ENCODE data around the gene CRHR2.

Gene CRHR2

DNA sequence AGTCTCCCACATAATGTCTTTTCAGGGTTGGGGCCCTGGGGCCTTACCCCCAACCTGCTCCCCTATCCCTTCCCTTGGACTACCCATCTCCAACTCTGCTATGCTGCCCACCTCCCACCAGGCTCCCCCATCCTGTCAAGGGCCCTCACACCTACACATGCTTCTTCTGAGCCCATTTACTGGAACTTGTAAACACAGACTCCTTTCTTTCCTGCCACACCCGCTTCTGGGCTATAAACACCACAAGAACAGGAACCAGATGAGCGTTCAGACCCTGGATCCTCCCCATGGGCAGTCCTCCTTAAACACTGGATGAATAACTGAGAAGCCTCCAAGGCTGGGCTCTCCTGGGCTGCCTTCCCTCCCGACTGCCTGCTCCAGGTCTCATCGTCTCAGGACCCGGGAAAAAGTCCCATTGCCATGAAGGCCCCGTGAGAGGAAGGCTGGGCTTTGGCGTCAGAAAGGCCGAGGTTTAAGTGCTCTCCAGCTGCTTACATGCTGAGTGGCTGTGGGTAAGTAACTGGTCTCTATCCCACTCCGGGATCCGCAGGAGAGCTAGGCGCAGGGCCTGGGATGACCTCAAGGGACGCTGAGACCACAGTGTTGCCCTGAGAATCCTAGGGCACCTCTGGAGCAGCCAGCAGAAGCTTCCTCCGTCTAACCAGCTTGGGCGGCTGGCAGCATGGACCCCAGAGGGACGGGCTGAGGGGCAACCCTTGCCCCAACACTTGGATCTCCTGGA lies 15.6 kb upstream of the CRHR2 start:
- Histone ChIP-seq H3K4me3 (ENCODE audit: low read length) (no peak overlapping the region), H3K36me3 (ENCODE audit: control insufficient read depth, insufficient read depth, low read length) (no peaks in the 10 kb centered on the region), H3K27me3 (ENCODE audit: control insufficient read depth, insufficient read depth, low read length) (no peaks in the 10 kb centered on the region), H3K9me3 (ENCODE audit: control insufficient read depth, insufficient read depth, low read length) (no peaks in the 10 kb centered on the region), H3K27ac (ENCODE audit: low read length) (no peak overlapping the region), H3K4me1 (ENCODE audit: control insufficient read depth, insufficient read depth, low read length) (peaks cover 5% of the 10 kb centered on the region; the same call in 1 of the 2 replicates)
- DNase-seq (ENCODE audit: low read depth, low spot score) = no peak
- WGBS (ENCODE audit: insufficient coverage, insufficient read length) = no CpG with 5 or more reads among the region's 15 CpGs

DNA sequence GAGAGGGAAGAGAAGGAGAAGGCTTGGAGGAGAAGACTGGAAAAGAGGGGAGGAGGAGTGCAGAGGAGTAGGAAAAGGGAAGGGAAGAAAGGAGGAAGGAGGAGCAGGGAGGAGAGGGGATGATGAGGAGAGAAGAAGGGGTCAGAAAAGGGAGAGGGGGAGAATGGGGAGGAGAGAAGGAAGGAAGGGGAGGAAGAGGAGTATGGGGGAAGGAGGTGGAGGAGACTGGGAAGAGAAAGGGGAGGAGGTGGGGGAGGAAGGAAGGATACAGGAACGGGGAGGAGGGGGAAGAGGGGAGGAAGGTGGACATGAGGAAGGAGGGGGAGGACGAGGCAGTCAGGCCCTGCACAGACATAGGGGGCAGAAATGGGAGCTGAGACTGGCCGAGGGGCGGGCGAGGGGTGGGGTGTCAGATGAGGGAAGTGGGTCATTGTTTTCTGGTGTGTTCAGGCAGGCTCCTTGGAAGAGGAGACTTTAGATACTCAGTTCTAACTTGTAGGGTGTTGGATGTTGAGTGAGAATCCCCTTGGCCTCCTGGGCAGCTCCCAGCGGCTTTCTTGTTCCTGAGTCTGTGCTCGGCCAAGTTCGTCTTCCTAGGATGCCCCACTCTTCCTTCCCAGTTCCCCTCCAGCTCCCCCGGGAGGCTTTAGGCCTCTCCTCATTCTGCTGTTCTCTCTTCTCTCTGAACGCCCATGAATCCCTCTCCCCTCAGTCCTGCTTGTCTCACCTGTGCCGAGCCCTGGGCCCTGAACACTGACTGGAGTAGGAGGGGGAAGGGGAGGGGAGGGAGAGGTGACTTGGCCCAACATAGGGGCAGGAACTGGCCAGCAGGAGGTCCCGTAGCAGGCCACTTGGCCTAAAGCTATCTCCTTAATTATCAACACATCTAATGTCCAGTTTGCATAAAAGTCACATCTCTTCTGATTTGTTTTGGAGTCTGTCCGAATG lies 12.8 kb upstream of the CRHR2 start:
- no peak overlapping the region for H3K27ac ChIP-seq (ENCODE audit: low read length)
- no peaks in the 10 kb centered on the region for H3K9me3 ChIP-seq (ENCODE audit: control insufficient read depth, insufficient read depth, low read length)
- H3K27me3 ChIP-seq (ENCODE audit: control insufficient read depth, insufficient read depth, low read length) = no peaks in the 10 kb centered on the region
- DNase-seq (ENCODE audit: low read depth, low spot score) = no peak
- H3K4me1 ChIP-seq (ENCODE audit: control insufficient read depth, insufficient read depth, low read length) = peaks cover 1% of the 10 kb centered on the region; the same call in 1 of the 2 replicates
- no peak overlapping the region for H3K4me3 ChIP-seq (ENCODE audit: low read length)
- WGBS (ENCODE audit: insufficient coverage, insufficient read length) = no CpG with 5 or more reads among the region's 13 CpGs
- no peaks in the 10 kb centered on the region for H3K36me3 ChIP-seq (ENCODE audit: control insufficient read depth, insufficient read depth, low read length)

DNA sequence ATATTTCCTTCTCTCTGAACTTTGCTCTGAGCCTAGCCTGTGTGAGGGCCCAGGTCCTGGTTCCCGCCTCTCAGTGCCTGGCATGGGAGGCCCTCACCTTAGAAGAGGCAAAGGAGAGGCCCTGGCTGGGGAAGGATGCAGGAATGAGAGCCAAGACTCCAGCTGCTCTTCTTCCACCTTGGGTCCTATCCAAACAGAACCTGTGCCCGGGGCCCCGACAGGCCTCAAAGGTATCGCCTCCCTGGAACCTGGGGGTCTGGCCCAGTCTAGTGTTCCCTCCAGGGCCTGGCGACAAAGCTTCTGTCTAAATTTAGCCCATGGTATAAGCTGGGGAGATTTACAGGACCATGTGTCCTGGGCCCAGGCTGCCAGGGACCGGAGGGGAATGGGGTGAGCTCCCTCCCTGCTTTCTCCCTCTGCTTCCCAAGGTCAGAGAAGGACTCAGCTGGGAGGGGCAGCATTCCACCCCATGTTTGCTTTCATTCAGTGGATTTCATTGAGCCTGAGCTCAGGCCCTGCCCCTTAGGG lies 12.0 kb upstream of the CRHR2 start:
- H3K27ac ChIP-seq (ENCODE audit: low read length) = no peak overlapping the region
- H3K4me1 ChIP-seq (ENCODE audit: control insufficient read depth, insufficient read depth, low read length) = no peaks in the 10 kb centered on the region
- no peak overlapping the region for H3K4me3 ChIP-seq (ENCODE audit: low read length)
- H3K27me3 ChIP-seq (ENCODE audit: control insufficient read depth, insufficient read depth, low read length) = no peaks in the 10 kb centered on the region
- no peak for DNase-seq (ENCODE audit: low read depth, low spot score)
- H3K9me3 ChIP-seq (ENCODE audit: control insufficient read depth, insufficient read depth, low read length) = no peaks in the 10 kb centered on the region
- no CpG with 5 or more reads among the region's 6 CpGs for WGBS (ENCODE audit: insufficient coverage, insufficient read length)
- no peaks in the 10 kb centered on the region for H3K36me3 ChIP-seq (ENCODE audit: control insufficient read depth, insufficient read depth, low read length)

DNA sequence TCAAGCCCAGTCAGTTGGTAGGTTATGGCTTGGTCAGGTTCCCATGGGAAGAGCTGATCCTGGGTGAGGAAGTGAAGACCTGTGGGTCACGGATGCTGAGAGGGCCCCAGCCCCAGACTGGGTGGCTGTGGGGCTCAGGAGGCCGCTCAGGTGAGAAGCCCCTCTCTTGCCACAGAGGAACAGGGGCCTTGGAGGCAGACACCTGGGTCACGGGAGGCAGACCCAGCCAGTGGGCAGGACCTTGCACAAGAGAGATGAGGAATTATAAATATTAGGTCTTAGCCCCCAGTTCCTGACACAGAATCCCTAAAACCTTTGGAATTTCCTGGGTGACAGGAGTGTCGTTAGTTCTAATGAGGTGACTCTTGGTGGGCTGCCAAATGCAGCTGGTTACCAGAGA lies 10.6 kb upstream of the CRHR2 start:
- WGBS (ENCODE audit: insufficient coverage, insufficient read length) = no CpG with 5 or more reads among the region's 4 CpGs
- no peak overlapping the region for H3K27ac ChIP-seq (ENCODE audit: low read length)
- no peaks in the 10 kb centered on the region for H3K27me3 ChIP-seq (ENCODE audit: control insufficient read depth, insufficient read depth, low read length)
- no peak overlapping the region for H3K4me3 ChIP-seq (ENCODE audit: low read length)
- H3K9me3 ChIP-seq (ENCODE audit: control insufficient read depth, insufficient read depth, low read length) = no peaks in the 10 kb centered on the region
- no peak for DNase-seq (ENCODE audit: low read depth, low spot score)
- no peaks in the 10 kb centered on the region for H3K36me3 ChIP-seq (ENCODE audit: control insufficient read depth, insufficient read depth, low read length)
- H3K4me1 ChIP-seq (ENCODE audit: control insufficient read depth, insufficient read depth, low read length) = no peaks in the 10 kb centered on the region; the same call in 1 of the 2 replicates

DNA sequence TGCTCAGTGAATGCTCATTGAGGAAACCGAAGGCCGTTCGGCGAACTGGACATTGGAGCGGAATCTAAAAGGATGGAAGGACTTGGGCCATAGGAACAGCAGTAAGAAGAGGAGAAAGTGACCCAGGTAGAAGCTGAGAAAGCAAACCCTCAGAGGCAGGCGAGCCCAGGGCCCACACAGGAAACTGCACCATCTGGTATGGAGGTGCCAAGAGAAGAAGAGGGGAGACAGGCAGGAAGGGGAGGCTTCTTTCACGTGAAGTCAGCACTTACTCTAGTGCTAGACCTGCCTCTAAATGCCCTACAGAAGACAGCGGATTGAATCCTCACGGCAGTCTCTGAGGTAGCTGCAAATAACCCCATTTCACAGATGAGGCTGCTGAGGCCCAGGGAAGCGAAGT lies 10.2 kb upstream of the CRHR2 start:
- Histone ChIP-seq H3K27ac (ENCODE audit: low read length) (no peak overlapping the region), H3K9me3 (ENCODE audit: control insufficient read depth, insufficient read depth, low read length) (no peaks in the 10 kb centered on the region), H3K27me3 (ENCODE audit: control insufficient read depth, insufficient read depth, low read length) (no peaks in the 10 kb centered on the region), H3K36me3 (ENCODE audit: control insufficient read depth, insufficient read depth, low read length) (no peaks in the 10 kb centered on the region), H3K4me3 (ENCODE audit: low read length) (no peak overlapping the region), H3K4me1 (ENCODE audit: control insufficient read depth, insufficient read depth, low read length) (no peaks in the 10 kb centered on the region; the same call in 1 of the 2 replicates)
- no CpG with 5 or more reads among the region's 10 CpGs for WGBS (ENCODE audit: insufficient coverage, insufficient read length)
- no peak for DNase-seq (ENCODE audit: low read depth, low spot score)

DNA sequence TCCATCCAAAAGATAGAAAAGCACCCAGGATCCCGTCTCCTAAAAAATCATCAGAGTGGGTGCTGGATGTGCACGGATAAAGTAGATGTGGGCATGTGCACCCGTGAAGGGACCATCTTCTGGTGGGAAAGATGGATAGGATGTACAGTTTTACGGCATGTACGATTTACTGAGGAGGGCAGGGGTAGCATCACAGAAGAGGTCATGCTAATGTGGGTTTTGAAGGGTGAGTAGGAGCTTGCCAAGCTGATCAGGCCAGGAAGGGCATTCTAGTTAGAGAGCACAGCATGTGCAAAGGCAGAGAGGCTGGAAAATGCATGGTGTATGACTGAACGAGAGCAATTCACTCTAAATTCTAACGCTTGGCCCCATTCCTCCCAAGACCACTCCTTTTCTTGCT lies 7.8 kb upstream of the CRHR2 start:
- no peak for DNase-seq (ENCODE audit: low read depth, low spot score)
- no peak overlapping the region for H3K4me3 ChIP-seq (ENCODE audit: low read length)
- H3K27ac ChIP-seq (ENCODE audit: low read length) = no peak overlapping the region
- WGBS (ENCODE audit: insufficient coverage, insufficient read length) = no CpG with 5 or more reads among the region's 7 CpGs
- H3K27me3 ChIP-seq (ENCODE audit: control insufficient read depth, insufficient read depth, low read length) = no peaks in the 10 kb centered on the region
- H3K9me3 ChIP-seq (ENCODE audit: control insufficient read depth, insufficient read depth, low read length) = no peaks in the 10 kb centered on the region
- no peaks in the 10 kb centered on the region for H3K36me3 ChIP-seq (ENCODE audit: control insufficient read depth, insufficient read depth, low read length)
- no peaks in the 10 kb centered on the region; the same call in 1 of the 2 replicates for H3K4me1 ChIP-seq (ENCODE audit: control insufficient read depth, insufficient read depth, low read length)

DNA sequence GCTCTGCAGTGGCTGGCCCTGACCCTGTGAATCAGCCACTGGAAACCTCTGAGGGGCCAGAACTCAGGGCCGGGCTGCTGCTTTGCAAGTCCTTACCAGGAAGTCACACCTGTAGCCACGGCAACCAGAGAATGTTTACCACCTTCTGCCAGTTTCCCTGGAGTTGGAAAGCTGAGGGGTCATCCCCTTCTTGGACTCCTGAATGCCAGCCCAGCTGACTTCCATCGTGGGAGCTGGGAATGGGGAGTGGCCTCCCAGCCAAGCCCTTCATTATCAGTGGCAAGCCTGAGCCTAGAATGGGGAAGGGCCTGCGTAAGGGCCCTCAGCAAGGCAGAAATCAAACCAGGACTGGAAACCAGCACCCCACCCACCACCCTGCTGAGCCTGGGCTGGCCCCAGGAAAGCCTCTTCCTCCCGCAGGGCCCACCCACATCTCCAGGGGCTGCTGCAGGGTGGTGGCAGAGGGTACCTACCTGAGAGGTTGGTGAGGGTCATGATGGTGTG lies 6.5 kb upstream of the CRHR2 start:
- Histone ChIP-seq H3K36me3 (ENCODE audit: control insufficient read depth, insufficient read depth, low read length) (no peaks in the 10 kb centered on the region), H3K4me3 (ENCODE audit: low read length) (no peak overlapping the region), H3K9me3 (ENCODE audit: control insufficient read depth, insufficient read depth, low read length) (no peaks in the 10 kb centered on the region), H3K27me3 (ENCODE audit: control insufficient read depth, insufficient read depth, low read length) (no peaks in the 10 kb centered on the region; the same call in 1 of the 2 replicates), H3K4me1 (ENCODE audit: control insufficient read depth, insufficient read depth, low read length) (no peaks in the 10 kb centered on the region; the same call in 1 of the 2 replicates), H3K27ac (ENCODE audit: low read length) (no peak overlapping the region)
- WGBS (ENCODE audit: insufficient coverage, insufficient read length) = no CpG with 5 or more reads among the region's 5 CpGs
- no peak for DNase-seq (ENCODE audit: low read depth, low spot score)

DNA sequence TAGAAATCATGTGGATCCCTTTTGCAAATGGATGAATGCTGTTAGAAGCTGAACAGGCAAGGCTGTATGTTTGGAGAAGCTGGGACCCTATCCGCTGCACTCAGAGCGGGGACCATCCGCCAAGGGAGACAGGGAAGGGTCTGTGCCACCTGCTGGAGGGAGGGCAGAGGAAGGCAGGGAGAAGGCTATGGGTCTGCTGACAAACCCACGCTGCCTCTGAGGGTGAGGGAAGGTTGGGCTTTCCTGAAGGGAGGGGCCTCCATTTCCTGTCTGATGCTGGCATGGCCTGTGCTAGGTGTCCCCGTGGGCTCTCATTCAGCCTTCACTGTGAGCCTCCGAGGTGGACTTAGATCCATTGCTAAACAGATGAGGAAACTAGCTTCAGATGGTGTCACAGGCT lies 5.3 kb upstream of the CRHR2 start:
- Histone ChIP-seq H3K9me3 (ENCODE audit: control insufficient read depth, insufficient read depth, low read length) (no peaks in the 10 kb centered on the region), H3K36me3 (ENCODE audit: control insufficient read depth, insufficient read depth, low read length) (no peaks in the 10 kb centered on the region), H3K27me3 (ENCODE audit: control insufficient read depth, insufficient read depth, low read length) (peaks cover 9% of the 10 kb centered on the region; the same call in 1 of the 2 replicates), H3K4me1 (ENCODE audit: control insufficient read depth, insufficient read depth, low read length) (no peaks in the 10 kb centered on the region; the same call in 1 of the 2 replicates), H3K4me3 (ENCODE audit: low read length) (no peak overlapping the region), H3K27ac (ENCODE audit: low read length) (no peak overlapping the region)
- no CpG with 5 or more reads among the region's 6 CpGs for WGBS (ENCODE audit: insufficient coverage, insufficient read length)
- no peak for DNase-seq (ENCODE audit: low read depth, low spot score)

DNA sequence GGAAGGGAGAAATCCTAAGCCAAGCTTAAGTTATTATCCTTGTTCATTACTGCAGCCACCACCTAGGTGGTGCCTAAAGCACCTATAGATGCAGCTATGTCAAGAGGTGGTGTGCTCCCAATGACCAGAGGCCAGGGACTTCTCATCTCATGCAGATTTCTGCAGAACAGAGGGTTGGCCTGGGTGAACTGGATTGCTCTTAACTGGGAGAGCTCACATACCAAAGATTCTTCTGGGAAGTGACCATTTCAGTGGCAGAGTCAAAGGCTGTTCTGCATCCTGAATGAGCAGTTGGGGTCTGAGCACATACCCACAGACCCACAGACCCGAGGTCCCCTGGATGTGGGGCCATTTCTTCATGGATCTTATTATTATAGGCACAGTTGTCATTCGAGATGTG lies 2.1 kb upstream of the CRHR2 start:
- H3K36me3 ChIP-seq (ENCODE audit: control insufficient read depth, insufficient read depth, low read length) = no peaks in the 10 kb centered on the region; the same call in 1 of the 2 replicates
- no peak overlapping the region for H3K27ac ChIP-seq (ENCODE audit: low read length)
- no CpG with 5 or more reads among the region's 2 CpGs for WGBS (ENCODE audit: insufficient coverage, insufficient read length)
- no peaks in the 10 kb centered on the region for H3K9me3 ChIP-seq (ENCODE audit: control insufficient read depth, insufficient read depth, low read length)
- H3K27me3 ChIP-seq (ENCODE audit: control insufficient read depth, insufficient read depth, low read length) = peaks cover 20% of the 10 kb centered on the region
- no peak overlapping the region for H3K4me3 ChIP-seq (ENCODE audit: low read length)
- no peak for DNase-seq (ENCODE audit: low read depth, low spot score)
- peaks cover 4% of the 10 kb centered on the region for H3K4me1 ChIP-seq (ENCODE audit: control insufficient read depth, insufficient read depth, low read length)

DNA sequence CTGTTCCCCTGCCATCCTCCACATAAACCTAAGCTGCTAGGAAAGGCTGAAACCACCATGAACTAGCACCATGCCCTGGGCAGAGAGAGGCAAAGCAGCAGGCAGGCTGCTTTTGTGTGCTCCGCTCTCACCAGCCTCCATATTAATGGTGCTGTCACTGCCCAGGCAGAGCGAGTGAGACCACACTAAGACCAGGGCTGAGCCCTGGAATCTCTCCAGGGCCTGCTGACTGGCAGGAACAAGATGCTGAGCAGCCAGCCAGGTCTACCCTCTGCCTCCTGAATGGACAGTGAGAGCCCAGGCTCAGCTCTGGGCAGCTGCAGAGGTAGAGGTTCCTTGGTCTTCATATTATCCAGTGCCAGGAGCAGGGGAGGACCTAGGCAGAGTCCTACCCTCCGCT lies 1.6 kb upstream of the CRHR2 start:
- H3K4me3 ChIP-seq (ENCODE audit: low read length) = no peak overlapping the region
- H3K9me3 ChIP-seq (ENCODE audit: control insufficient read depth, insufficient read depth, low read length) = no peaks in the 10 kb centered on the region
- DNase-seq (ENCODE audit: low read depth, low spot score) = no peak
- H3K27me3 ChIP-seq (ENCODE audit: control insufficient read depth, insufficient read depth, low read length) = peaks cover 20% of the 10 kb centered on the region
- no peaks in the 10 kb centered on the region; the same call in 1 of the 2 replicates for H3K36me3 ChIP-seq (ENCODE audit: control insufficient read depth, insufficient read depth, low read length)
- no CpG with 5 or more reads among the region's 3 CpGs for WGBS (ENCODE audit: insufficient coverage, insufficient read length)
- no peak overlapping the region for H3K27ac ChIP-seq (ENCODE audit: low read length)
- H3K4me1 ChIP-seq (ENCODE audit: control insufficient read depth, insufficient read depth, low read length) = peaks cover 5% of the 10 kb centered on the region
